GM12873 (cell line): ENCODE results near the gene GTSF1L.

Experiments
- CTCF ChIP-seq: IDR thresholded peaks from 2 replicates; pipeline ENCODE4 v1.5.1; 2012; ENCODE audit warnings: low read depth, mild to moderate bottlenecking, moderate library complexity, low read length, control low read depth; ENCODE audit not compliant: insufficient read depth; ENCODE audit errors: missing control alignments

GTSF1L gene

GRCh38 chr20:43715044-43715443 is 11.8 kb downstream of the GTSF1L start:
- TF ChIP-seq CTCF = no peak

GRCh38 chr20:43711098-43711654 is 15.6 kb downstream of the GTSF1L start:
- TF ChIP-seq CTCF = no peak

- TF ChIP-seq CTCF = no peak
Observed at GRCh38 chr20:43710370-43711044, 16.3 kb downstream of the GTSF1L start.

GRCh38 chr20:43702502-43702901 is 24.3 kb downstream of the GTSF1L start:
- no peak for TF ChIP-seq CTCF

GRCh38 chr20:43700627-43701026 is 26.2 kb downstream of the GTSF1L start:
- TF ChIP-seq CTCF = no peak

GRCh38 chr20:43699941-43700565 is 26.7 kb downstream of the GTSF1L start:
- TF ChIP-seq CTCF = no peak

- TF ChIP-seq CTCF = no peak
Observed at GRCh38 chr20:43695571-43695970, 31.2 kb downstream of the GTSF1L start.
